ENCODE data around the gene CHD6. TPM values are rescaled to one million over a fixed set of nuclear protein-coding genes. Genes with fewer than 3 reads are reported as not detected.

Gene CHD6
- total and polyA plus RNA-seq, 4 donors: 3.3 to 23.4 (median 18.2) TPM

DNA sequence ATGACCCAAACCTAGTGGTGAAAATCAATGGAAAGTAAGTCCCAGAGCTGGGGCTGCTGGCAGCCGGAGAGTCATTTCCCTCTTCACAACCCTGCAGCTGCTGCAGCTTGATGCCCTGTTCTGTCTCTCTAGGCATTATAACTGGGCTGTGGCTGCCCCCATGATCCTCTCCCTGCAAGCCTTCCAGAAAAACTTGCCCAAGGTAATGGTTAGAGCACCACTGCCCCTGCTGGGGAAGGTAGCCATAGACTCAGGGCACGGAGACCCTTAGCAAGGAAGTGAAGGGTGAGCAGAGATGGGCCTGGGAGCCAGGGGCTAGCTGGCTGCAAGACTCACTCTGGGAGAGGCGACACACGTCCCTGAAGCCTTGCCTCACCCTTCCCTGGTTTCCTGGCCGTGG, 265.5 kb downstream of the CHD6 start:
- WGBS: 88% methylated on average over 5 of the region's 5 CpGs
- Histone ChIP-seq H3K27ac (ENCODE audit: low read depth in 1 of 2, low read length in 2 of 2) (no peak overlapping the region), H3K9ac (ENCODE audit: low read depth in 1 of 2, low read length in 2 of 2) (no peak overlapping the region), H3K9me3 (ENCODE audit: control insufficient read depth in 4 of 4, low read length in 3 of 4) (no peaks in the 10 kb centered on the region), H3K4me3 (ENCODE audit: low read depth in 1 of 3, low read length in 3 of 3) (no peak overlapping the region), H3K36me3 (ENCODE audit: control insufficient read depth in 4 of 4, insufficient read depth in 3 of 4, low read depth in 1 of 4, low read length in 3 of 4) (peaks cover 5 to 68% (median 22%) of the 10 kb centered on the region in 4 donors), H3K27me3 (ENCODE audit: control insufficient read depth in 4 of 4, insufficient read depth in 4 of 4, low read length in 3 of 4) (no peaks in the 10 kb centered on the region), H3K4me1 (ENCODE audit: control insufficient read depth in 4 of 4, insufficient read depth in 4 of 4, low read length in 3 of 4) (no peaks in the 10 kb centered on the region)
- TF ChIP-seq RAD21 (IDR thresholded peaks at IDR 0.05) (no peak), HNF4A (conservative IDR thresholded peaks at IDR 0.05) (no peak), NR2F2 (IDR thresholded peaks at IDR 0.05) (no peak), RXRA (IDR thresholded peaks at IDR 0.05) (no peak), FOXA1 (IDR thresholded peaks at IDR 0.05) (no peak), SP1 (IDR thresholded peaks at IDR 0.05) (no peak), TAF1 (conservative IDR thresholded peaks at IDR 0.05) (no peak), HNF4G (IDR thresholded peaks at IDR 0.05) (no peak), GABPA (IDR thresholded peaks at IDR 0.05 in 1 of 2, conservative IDR thresholded peaks at IDR 0.05 in 1 of 2) (no peak)
- TF ChIP-seq, protein P1, sequence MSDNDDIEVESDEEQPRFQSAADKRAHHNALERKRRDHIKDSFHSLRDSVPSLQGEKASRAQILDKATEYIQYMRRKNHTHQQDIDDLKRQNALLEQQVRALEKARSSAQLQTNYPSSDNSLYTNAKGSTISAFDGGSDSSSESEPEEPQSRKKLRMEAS (IDR thresholded peaks at IDR 0.05): no peak
- TF ChIP-seq, protein P2, sequence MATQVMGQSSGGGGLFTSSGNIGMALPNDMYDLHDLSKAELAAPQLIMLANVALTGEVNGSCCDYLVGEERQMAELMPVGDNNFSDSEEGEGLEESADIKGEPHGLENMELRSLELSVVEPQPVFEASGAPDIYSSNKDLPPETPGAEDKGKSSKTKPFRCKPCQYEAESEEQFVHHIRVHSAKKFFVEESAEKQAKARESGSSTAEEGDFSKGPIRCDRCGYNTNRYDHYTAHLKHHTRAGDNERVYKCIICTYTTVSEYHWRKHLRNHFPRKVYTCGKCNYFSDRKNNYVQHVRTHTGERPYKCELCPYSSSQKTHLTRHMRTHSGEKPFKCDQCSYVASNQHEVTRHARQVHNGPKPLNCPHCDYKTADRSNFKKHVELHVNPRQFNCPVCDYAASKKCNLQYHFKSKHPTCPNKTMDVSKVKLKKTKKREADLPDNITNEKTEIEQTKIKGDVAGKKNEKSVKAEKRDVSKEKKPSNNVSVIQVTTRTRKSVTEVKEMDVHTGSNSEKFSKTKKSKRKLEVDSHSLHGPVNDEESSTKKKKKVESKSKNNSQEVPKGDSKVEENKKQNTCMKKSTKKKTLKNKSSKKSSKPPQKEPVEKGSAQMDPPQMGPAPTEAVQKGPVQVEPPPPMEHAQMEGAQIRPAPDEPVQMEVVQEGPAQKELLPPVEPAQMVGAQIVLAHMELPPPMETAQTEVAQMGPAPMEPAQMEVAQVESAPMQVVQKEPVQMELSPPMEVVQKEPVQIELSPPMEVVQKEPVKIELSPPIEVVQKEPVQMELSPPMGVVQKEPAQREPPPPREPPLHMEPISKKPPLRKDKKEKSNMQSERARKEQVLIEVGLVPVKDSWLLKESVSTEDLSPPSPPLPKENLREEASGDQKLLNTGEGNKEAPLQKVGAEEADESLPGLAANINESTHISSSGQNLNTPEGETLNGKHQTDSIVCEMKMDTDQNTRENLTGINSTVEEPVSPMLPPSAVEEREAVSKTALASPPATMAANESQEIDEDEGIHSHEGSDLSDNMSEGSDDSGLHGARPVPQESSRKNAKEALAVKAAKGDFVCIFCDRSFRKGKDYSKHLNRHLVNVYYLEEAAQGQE (IDR thresholded peaks at IDR 0.05): no peak
- no peak for DNase-seq (ENCODE audit: low spot score)

DNA sequence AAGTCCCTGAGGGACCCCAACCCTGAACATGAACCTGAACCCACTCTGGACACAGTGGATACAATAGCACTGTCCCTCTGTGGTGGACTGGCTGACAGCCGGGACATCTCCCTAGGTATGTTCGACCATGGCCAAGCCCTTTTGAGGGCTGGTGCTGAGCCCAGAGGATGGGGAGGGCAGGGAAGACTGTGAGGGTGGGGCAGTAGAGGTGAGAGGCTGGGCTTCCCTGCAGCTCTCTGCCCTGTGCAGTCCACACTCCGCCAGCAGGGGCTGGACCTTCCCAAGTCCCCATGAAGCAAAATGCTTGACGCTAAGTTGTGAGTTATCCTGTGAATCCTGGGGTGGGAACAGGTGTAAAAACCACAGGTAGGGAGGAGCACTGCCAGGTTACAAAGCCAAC, 266.1 kb downstream of the CHD6 start:
- Histone ChIP-seq H3K9ac (ENCODE audit: low read depth in 1 of 2, low read length in 2 of 2) (no peak overlapping the region), H3K27me3 (ENCODE audit: control insufficient read depth in 4 of 4, insufficient read depth in 4 of 4, low read length in 3 of 4) (no peaks in the 10 kb centered on the region), H3K4me1 (ENCODE audit: control insufficient read depth in 4 of 4, insufficient read depth in 4 of 4, low read length in 3 of 4) (no peaks in the 10 kb centered on the region), H3K27ac (ENCODE audit: low read depth in 1 of 2, low read length in 2 of 2) (no peak overlapping the region), H3K9me3 (ENCODE audit: control insufficient read depth in 4 of 4, low read length in 3 of 4) (no peaks in the 10 kb centered on the region), H3K36me3 (ENCODE audit: control insufficient read depth in 4 of 4, insufficient read depth in 3 of 4, low read depth in 1 of 4, low read length in 3 of 4) (peaks cover 5 to 72% (median 22%) of the 10 kb centered on the region in 4 donors), H3K4me3 (ENCODE audit: low read depth in 1 of 3, low read length in 3 of 3) (no peak overlapping the region)
- TF ChIP-seq NR2F2 (IDR thresholded peaks at IDR 0.05): no peak
- 91% methylated on average over 4 of the region's 4 CpGs for WGBS
- DNase-seq (ENCODE audit: low spot score): no peak

All from liver (tissue), 9 donors.